Keratinocyte (primary cell): Measurements from ENCODE around the gene MSI2.

Experiments used
- EZH2 ChIP-seq: IDR thresholded peaks from one replicate; pipeline ENCODE4 v1.6.1; 2012; ENCODE audit warnings: inconsistent platforms, mild to moderate bottlenecking, low read length, moderate library complexity
- TF ChIP-seq, protein P1 (sequence below), 3 experiments: IDR thresholded peaks in 1 of 3; conservative IDR thresholded peaks in 1 of 3; optimal IDR thresholded peaks in 1 of 3; 2 replicates in 2 of 3; 3 replicates in 1 of 3; pipeline versions ENCODE3 to v1.5.1; 2011; ENCODE audit warnings: low read length in 3 of 3, mild to moderate bottlenecking in 3 of 3, moderate library complexity in 2 of 3, control low read depth in 1 of 3, inconsistent platforms in 1 of 3; ENCODE audit not compliant: insufficient read depth in 2 of 3; ENCODE audit errors: extremely low read depth in 1 of 3

DNA sequence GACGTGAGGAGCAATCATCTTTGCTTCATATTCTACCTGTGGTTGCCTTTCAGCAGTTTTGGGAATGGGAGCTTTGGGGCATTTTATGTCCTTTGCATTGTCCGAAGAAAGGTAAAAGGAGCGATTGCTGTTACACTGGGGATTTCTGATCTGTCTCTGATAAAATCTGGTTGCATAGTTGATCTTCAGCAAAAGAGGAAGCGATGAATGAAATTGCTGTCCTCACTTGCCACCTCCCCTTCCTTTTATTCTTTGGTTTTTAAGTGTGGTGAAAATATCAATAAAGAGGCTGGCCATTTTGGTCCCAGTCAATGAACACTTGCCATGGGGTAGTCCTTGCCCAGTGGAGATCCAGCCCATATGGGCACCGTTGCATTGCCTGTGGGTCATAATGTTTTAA, 236.8 kb downstream of the MSI2 start:
- no peak for TF ChIP-seq EZH2
- TF ChIP-seq, protein P1, sequence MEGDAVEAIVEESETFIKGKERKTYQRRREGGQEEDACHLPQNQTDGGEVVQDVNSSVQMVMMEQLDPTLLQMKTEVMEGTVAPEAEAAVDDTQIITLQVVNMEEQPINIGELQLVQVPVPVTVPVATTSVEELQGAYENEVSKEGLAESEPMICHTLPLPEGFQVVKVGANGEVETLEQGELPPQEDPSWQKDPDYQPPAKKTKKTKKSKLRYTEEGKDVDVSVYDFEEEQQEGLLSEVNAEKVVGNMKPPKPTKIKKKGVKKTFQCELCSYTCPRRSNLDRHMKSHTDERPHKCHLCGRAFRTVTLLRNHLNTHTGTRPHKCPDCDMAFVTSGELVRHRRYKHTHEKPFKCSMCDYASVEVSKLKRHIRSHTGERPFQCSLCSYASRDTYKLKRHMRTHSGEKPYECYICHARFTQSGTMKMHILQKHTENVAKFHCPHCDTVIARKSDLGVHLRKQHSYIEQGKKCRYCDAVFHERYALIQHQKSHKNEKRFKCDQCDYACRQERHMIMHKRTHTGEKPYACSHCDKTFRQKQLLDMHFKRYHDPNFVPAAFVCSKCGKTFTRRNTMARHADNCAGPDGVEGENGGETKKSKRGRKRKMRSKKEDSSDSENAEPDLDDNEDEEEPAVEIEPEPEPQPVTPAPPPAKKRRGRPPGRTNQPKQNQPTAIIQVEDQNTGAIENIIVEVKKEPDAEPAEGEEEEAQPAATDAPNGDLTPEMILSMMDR (optimal IDR thresholded peaks at IDR 0.05 in 1 of 3, IDR thresholded peaks at IDR 0.05 in 1 of 3, conservative IDR thresholded peaks at IDR 0.05 in 1 of 3; ENCODE audit: extremely low read depth in 1 of 3, insufficient read depth in 2 of 3, low read length in 3 of 3) = no peak
